Stimulated activated CD4-positive, alpha-beta T cell treated with anti-CD3 and anti-CD28 coated beads, Interleukin-12 subunit alpha, Interleukin-12 subunit beta, amount 100 ng/mL, for 24 hours (primary cell): ENCODE results near the gene SLC39A13.
A peak's percentile ranks its signal among the peaks of the same experiment; 100 is the strongest.

ENCODE experiments used
- DNase-seq, 2 experiments: peaks; one replicate each; pipeline ENCODE4 v3.0.0-alpha.2; 2020; ENCODE audit warnings: low read depth in 2 of 2

SLC39A13 gene

GRCh38 chr11:47453365-47453764 is 45.0 kb downstream of the SLC39A13 start:
- no peak for DNase-seq

- DNase-seq = peak; percentile 35 to 42
These were observed 45.9 kb downstream of the SLC39A13 start for GRCh38 chr11:47454258-47454671.

GRCh38 chr11:47460571-47461235 is 52.3 kb downstream of the SLC39A13 start:
- DNase-seq = no peak

- DNase-seq = no peak
These were observed 53.5 kb downstream of the SLC39A13 start for GRCh38 chr11:47461876-47462275.

- no peak for DNase-seq
These were observed 56.1 kb downstream of the SLC39A13 start for GRCh38 chr11:47464483-47464882.
